Stromal cell of bone marrow (primary cell): ENCODE results near the gene LRRC17.

Source experiments
- DNase-seq: peaks from one replicate; pipeline ENCODE4 v3.0.0-alpha.2; 2012; ENCODE audit warnings: low read depth

Gene LRRC17

GRCh38 chr7:102988088-102988487 lies 75.3 kb downstream of the LRRC17 start:
- no peak for DNase-seq

DNA sequence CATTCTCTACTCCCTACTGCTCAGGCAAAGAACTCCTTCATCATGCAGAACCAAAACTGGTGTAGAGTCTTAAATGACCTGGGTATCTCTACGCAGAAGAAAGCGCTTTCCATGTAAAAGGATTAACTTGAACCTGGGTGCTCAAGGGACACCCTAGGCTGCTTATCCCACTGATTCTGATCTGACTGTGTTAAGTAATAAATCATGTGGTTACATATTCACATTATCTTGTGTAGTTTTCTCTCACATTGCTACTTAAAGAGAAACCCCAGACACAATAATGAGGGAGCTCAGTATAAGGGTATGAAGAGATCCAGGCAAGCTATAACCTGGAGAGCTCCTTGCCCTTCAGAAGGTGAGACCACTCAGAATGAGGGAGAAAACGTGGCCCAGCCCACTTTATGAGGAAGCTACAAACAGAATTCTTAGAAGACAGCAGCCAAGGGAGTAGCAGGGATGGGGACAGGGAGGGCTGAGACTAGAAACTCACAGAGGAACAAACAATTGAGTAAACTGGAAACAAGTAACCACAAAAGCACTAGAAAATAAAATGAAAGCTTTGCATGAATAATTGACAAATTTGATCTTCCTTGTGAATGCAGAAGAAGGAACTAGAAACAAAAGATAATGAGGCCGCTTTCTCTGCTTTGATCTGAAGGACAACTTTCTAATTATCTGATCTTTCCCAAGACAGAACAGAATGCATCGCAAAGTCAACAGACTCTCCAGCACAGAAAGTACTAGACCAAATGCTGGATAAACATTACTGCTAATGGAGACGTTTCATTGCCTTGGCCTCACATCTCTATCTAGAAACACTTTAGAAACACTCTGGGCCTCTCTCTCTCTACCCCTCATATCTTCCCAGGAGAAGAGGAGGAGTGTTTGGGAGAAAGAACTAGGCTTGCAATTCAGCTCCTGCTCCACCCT lies 76.1 kb downstream of the LRRC17 start:
- no peak for DNase-seq

- no peak for DNase-seq
These were observed 77.8 kb downstream of the LRRC17 start for GRCh38 chr7:102990642-102991041.

DNA sequence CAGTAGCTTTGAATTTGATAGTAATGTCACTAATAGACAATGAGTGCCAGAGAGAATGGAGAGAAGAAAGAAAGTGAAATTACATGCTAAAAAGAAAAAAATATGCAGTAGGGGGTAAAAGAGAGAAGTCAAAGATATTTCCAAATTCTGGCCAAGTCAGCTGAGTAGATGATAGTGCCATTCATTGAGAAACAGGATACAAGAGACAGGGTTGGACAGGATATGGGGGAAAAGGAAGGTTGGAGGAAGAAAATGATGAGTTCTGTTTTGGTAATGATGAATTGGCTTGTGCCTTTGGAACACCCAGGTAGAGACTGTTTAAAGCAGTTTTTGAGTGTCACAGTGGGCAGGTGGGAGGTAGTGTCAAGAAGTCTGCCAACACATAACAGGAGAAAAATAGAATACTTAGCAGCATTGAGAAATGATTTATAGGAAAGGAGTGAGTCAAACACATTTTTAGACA lies 78.3 kb downstream of the LRRC17 start:
- DNase-seq: peak; percentile 18

- peak; percentile 95 for DNase-seq
These were observed 78.9 kb downstream of the LRRC17 start for GRCh38 chr7:102991540-102992214.

DNA sequence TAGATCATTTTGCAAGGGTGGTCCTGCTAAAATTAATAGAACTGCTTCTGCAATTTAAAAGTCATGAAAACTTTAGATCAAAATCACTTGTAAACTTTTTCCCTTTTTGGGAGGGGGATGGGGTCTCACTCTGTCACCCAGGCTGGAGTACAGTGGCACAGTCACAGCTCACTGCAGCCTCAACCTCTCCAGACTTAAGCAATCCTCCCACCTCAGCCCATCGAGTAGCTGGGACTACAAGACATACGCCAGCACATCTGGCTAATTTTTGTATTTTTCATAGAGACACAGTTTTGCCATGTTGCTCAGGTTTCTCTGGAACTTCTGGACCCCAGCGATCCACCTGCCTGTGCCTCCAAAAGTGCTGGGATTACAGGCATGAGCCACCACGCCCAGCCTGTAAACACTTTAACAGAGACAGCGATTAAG lies 79.7 kb downstream of the LRRC17 start:
- DNase-seq: no peak

GRCh38 chr7:102992938-102993717 lies 80.3 kb downstream of the LRRC17 start:
- DNase-seq: peak; percentile 85

GRCh38 chr7:102993718-102994029 lies 80.9 kb downstream of the LRRC17 start:
- no peak for DNase-seq

- no peak for DNase-seq
These were observed 81.8 kb downstream of the LRRC17 start for GRCh38 chr7:102994567-102994966.
